ENCODE data around the gene LEFTY2. TPM values are rescaled to one million over a fixed set of nuclear protein-coding genes. Genes with fewer than 3 reads are reported as not detected.

Gene LEFTY2
- total RNA-seq, 1 donor from 2014 or later: 2.6 TPM

DNA sequence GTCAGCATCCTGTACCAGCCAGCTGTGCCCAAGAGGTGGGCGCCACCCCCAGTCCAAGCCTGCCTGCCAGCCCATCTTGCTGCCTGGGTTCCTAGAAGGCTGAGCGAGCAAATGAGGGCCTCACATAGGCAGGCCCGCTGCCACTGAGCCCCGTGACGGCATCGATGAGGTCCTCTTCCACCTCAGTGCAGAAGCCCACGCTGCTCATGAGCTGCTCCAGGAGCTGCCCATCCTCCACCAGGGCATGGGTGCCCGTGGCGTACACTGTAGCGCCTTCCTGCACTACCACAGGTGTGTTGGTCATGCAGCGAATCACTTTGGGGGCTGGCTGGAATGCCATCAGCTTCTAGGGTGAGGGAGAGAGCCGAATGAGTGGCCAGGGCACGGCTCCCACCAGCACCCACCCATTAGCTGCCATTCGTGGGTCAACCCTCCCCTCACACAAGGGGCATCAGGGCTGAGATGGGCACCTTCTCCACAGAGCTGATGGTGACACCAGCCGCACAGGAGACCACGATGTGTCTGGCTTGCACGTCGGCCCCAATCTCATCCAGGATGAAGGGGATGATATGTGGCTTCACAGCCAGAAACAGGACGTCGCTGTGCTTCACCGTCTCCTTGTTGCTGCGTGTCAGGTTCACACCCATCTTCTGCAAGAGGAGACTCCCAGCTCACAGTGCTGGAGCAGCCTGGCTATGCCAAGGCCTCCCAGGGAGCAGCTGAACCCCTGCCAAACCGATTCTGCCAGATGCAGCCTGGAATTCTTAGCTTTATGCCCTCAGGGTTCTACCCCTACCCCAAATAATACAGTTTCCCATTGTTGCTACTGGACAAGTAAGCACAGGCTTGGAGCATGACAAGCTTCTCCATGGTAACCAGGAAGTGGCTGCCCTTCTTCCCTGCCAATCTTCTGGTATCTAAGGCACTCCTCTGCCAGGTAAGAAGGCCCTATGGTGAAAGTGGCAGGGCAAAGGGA is 19.0 kb downstream of the LEFTY2 start:
- intact Hi-C loops (cut with DNase I): loop anchor here (5.0 to 10.0 kb wide), 3 partner anchors 265 to 495 kb away; partner anchors contain the start of genes ACBD3, ENAH and LBR
- no peak overlapping the region for H3K4me3 ChIP-seq
- peaks cover 18 to 31% of the 10 kb centered on the region in 2 donors for H3K36me3 ChIP-seq
- no peaks in the 10 kb centered on the region for H3K27me3 ChIP-seq
- no peaks in the 10 kb centered on the region for H3K9me3 ChIP-seq
- H3K4me1 ChIP-seq: peaks cover 6 to 19% of the 10 kb centered on the region in 2 donors
- H3K27ac ChIP-seq: no peak overlapping the region
- no peak for DNase-seq (ENCODE audit: low spot score in 2 of 2)
- no peak for TF ChIP-seq CTCF (IDR thresholded peaks at IDR 0.05)

- peak; percentile 24 to 81 for DNase-seq (ENCODE audit: low spot score in 2 of 2)
- no peaks in the 10 kb centered on the region for H3K9me3 ChIP-seq
- H3K36me3 ChIP-seq: peaks cover 23 to 40% of the 10 kb centered on the region in 2 donors
- intact Hi-C loops (cut with DNase I): loop anchor here (5.0 to 10.0 kb wide), 3 partner anchors 265 to 493 kb away; partner anchors contain the start of genes ACBD3, ENAH and LBR
- H3K4me3 ChIP-seq: no peak overlapping the region
- TF ChIP-seq CTCF (IDR thresholded peaks at IDR 0.05): no peak
- no peaks in the 10 kb centered on the region for H3K27me3 ChIP-seq
- peak overlapping the region; percentile 22 to 43 for H3K27ac ChIP-seq
- peaks cover 6 to 19% of the 10 kb centered on the region in 2 donors for H3K4me1 ChIP-seq
Observed at GRCh38 chr1:225919906-225920305, 21.1 kb downstream of the LEFTY2 start.

GRCh38 chr1:225918280-225918679 is 22.7 kb downstream of the LEFTY2 start:
- H3K27me3 ChIP-seq: no peaks in the 10 kb centered on the region
- DNase-seq (ENCODE audit: low spot score in 2 of 2): no peak
- no peak overlapping the region for H3K4me3 ChIP-seq
- H3K36me3 ChIP-seq: peaks cover 23 to 40% of the 10 kb centered on the region in 2 donors
- peaks cover 2 to 16% of the 10 kb centered on the region in 2 donors for H3K4me1 ChIP-seq
- no peaks in the 10 kb centered on the region for H3K9me3 ChIP-seq
- intact Hi-C loops (cut with DNase I): no loop called here
- TF ChIP-seq CTCF (IDR thresholded peaks at IDR 0.05): no peak
- no peak overlapping the region for H3K27ac ChIP-seq

- H3K36me3 ChIP-seq: peaks cover 23 to 40% of the 10 kb centered on the region in 2 donors
Observed at GRCh38 chr1:225917536-225917935, 23.5 kb downstream of the LEFTY2 start.

DNA sequence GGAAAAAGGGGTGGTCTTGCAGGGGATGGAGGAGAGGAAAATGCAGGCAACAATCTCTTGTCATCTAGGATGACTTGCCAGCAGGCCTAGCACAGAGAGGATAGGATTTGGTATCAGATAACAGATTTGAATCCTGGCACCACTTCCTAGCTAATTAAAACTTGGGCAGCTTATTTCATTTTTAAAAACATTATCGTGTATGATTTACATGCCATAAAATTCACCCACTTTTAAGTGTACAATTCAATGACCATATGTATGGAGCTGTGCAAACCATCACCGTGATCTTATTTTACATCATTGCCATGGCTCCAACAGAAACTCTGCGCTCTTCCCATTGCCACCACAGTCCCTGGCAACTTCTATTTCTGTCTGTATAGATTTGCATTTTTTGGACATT is 23.9 kb downstream of the LEFTY2 start:
- DNase-seq (ENCODE audit: low spot score in 2 of 2): no peak
- H3K4me1 ChIP-seq: peaks cover 2 to 5% of the 10 kb centered on the region in 2 donors
- no peaks in the 10 kb centered on the region for H3K27me3 ChIP-seq
- no peaks in the 10 kb centered on the region for H3K9me3 ChIP-seq
- no peak overlapping the region for H3K4me3 ChIP-seq
- no peak for TF ChIP-seq CTCF (IDR thresholded peaks at IDR 0.05)
- H3K27ac ChIP-seq: no peak overlapping the region
- intact Hi-C loops (cut with DNase I): no loop called here
- H3K36me3 ChIP-seq: peaks cover 20 to 38% of the 10 kb centered on the region in 2 donors

More at GRCh38 chr1:225917536-225917935, 23.5 kb downstream of the LEFTY2 start:
- TF ChIP-seq CTCF (IDR thresholded peaks at IDR 0.05): no peak
- no peak overlapping the region for H3K4me3 ChIP-seq
- intact Hi-C loops (cut with DNase I): no loop called here
- H3K27me3 ChIP-seq: no peaks in the 10 kb centered on the region
- H3K4me1 ChIP-seq: peaks cover 2 to 8% of the 10 kb centered on the region in 2 donors
- no peak for DNase-seq (ENCODE audit: low spot score in 2 of 2)
- H3K27ac ChIP-seq: no peak overlapping the region
- H3K9me3 ChIP-seq: no peaks in the 10 kb centered on the region

Data from ascending aorta (tissue), 2 donors.